Stimulated activated naive CD8-positive, alpha-beta T cell treated with anti-CD3 and anti-CD28 coated beads, Interleukin-15, amount 100 ng/mL, for 72 hours (primary cell): ENCODE measurements around the gene COMP.
"Not testable (repeated sequence)": the region's sequence is repeated elsewhere in the genome, so short reads cannot be mapped to it uniquely, and the experiment has no call there.

Source experiments
- ATAC-seq: fragments of 150-1000 bp; cut with Tn5 transposase; 2 replicates; pipeline ENCODE4 v1.10.0; 2021; ENCODE audit warnings: mild to moderate bottlenecking, moderate library complexity
- DNase-seq, 2 donors: peaks; one replicate each; pipeline ENCODE4 v3.0.0; 2021 to 2022
- H3K27ac Mint-ChIP-seq, 2 donors: one replicate each; pipeline ENCODE4 v1.8.0; 2022; ENCODE audit warnings: mild to moderate bottlenecking in 2 of 2, mixed read lengths in 2 of 2, moderate library complexity in 2 of 2
- H3K27me3 Mint-ChIP-seq: one replicate; pipeline ENCODE4 v1.8.0; 2022; ENCODE audit warnings: mixed read lengths
- H3K4me1 Mint-ChIP-seq: one replicate; pipeline ENCODE4 v1.8.0; 2022; ENCODE audit warnings: mild to moderate bottlenecking, mixed read lengths
- H3K4me3 Mint-ChIP-seq, 2 donors: one replicate each; pipeline ENCODE4 v1.8.0; 2022; ENCODE audit warnings: mild to moderate bottlenecking in 2 of 2, mixed read lengths in 2 of 2, moderate library complexity in 1 of 2
- H3K9me3 Mint-ChIP-seq, 2 donors: one replicate each; pipeline ENCODE4 v1.8.0; 2022; ENCODE audit warnings: mixed read lengths in 2 of 2

The COMP gene

DNA sequence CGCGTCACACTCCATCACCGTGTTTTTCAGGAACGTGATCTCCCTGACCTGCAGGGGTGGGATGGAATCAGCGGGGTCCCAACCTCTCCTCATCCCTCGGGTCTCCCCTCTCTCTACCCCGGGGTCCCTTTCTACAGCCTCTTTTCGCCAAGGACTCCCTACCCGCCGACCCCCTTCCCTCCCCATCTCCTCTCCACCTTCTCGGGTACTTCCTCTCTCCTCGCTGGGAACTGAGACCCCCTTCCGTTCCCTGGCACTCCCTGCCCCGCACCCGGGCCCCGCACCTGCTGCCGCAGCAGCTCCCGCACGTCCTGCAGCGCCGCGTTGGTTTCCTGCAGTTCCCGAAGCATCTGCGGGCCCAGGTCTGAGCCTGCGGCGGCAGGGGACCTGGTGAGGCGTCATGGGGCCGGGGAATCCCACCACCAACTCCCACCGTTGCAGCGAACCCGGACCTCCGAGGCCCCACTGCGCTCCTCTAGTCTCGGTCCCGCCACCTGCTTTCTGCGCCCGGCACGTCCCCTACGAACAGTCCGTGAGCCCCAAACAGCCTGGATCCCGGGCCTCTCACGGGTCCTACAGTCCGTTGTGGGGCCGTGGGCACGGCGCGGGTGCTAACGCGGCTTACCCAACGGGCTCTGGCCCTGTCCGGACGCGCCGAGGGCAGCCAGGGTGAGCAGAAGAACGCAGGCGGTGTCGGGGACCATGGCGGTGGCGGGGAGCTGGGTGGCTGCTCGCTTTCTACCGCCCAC, at the start of gene COMP:
COMP (minus strand) TSS at position 740 of the 749 bp plus-strand sequence; CDS start at position 704, 36 bp downstream.
- H3K9me3 Mint-ChIP-seq = no peaks in the 10 kb centered on the region
- H3K27me3 Mint-ChIP-seq = peaks cover 95% of the 10 kb centered on the region
- no peak within 1 kb of the TSS for H3K27ac Mint-ChIP-seq
- H3K4me1 Mint-ChIP-seq = peaks cover 49% of the 10 kb centered on the region
- DNase-seq = no peak
- peak within 1 kb of the TSS; percentile 72 to 81 for H3K4me3 Mint-ChIP-seq
- ATAC-seq = no peak

DNA sequence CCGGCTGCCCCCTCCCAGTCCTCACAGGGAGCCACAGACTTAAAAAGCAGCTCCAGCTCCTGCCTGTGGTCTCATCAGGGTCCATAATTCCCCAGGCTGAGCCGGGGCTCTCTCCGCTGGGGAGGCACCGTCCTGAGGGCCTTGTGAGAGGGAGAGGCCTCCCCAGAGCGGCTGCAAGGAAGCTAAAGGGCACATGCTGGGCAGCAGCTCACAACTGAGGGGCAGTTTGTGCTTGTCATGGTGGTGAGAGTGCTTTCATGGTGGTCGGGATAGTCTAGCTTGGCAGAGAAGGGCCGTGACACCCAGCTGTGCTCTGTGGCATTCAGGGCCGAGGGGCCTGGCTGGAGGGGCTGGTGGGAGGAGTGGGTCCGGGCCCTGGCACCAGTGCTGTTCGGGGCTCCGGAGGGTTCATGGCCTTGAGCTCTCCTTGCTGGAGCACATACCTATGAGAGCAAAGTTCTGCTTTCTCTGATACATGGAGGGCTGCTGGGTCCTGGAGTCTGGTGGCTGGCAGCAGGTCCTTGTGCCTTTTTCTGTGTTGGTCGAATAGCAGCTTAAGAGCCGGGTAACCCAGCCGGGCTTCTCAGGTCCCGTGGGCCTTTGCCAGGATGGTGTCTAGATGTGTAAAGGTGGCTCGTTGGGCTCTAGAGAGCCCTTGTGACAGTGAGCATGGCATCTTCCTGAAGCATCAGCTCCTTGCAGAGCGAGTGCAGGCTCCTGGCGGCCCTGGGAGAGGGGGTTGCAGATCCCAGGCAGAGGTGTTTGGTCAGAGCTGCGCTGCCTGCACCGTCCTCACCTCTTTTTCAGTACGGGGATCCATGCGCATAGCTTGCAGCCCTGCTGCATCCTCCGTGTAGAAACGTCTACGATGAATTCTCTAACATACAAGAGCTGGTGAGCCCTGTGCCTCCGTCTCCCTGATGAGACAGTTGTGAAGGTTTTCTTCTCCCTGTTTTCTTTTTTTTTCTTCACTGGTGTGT, 49.5 kb upstream of the COMP start:
- Mint-ChIP-seq H3K27ac (no peak overlapping the region), H3K4me1 (peaks cover 99% of the 10 kb centered on the region), H3K4me3 (peak overlapping the region; percentile 16 to 51), H3K27me3 (no peaks in the 10 kb centered on the region), H3K9me3 (no peaks in the 10 kb centered on the region)
- ATAC-seq (no peak), DNase-seq (no peak)

DNA sequence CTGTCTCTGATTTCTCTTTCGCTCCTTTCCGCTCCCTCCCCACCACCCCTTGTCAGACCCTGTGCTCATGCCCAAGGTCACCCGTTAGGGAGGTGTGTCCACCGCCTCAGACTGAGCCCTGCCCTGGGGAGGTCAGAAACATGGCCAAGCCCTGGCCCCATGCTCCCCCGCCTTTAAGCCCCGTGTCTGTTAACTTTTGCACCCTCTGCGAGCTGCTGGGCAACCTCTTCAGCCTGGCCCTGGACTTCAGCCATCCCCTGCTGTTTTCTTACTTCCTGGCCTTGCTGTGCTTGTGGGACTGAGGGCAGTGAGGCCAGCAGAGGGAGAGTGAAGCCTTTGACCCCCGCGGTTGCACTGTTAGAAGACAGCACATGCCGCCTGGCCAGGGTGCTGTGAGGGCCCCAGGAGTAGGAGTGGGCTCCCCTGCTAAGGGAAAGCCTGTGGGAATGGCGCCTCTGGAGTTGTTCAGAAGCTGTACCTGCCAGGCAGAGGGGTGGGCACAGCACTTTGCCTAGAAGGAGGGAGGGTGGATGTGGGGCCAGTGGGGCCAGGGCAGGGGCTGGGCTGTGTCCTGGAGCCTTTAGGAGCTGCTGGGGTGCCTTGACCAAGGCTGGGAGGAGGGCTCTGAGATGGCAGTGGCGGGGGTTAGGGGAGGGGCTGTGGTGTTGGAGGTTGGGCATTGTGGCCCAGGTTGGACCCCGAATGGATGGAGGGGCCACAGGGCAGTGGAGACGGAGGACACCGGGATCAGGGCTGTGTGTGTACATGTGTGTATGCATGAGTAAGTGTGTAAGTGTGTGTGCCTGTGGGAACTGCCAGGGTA, 48.6 kb upstream of the COMP start:
- peak overlapping the region; percentile 66 to 71 for H3K27ac Mint-ChIP-seq
- H3K4me1 Mint-ChIP-seq = peaks cover 99% of the 10 kb centered on the region
- H3K9me3 Mint-ChIP-seq = no peaks in the 10 kb centered on the region
- DNase-seq (no peak), ATAC-seq (no peak)
- no peaks in the 10 kb centered on the region for H3K27me3 Mint-ChIP-seq
- peak overlapping the region in 1 of 2 donors; percentile 51 for H3K4me3 Mint-ChIP-seq

DNA sequence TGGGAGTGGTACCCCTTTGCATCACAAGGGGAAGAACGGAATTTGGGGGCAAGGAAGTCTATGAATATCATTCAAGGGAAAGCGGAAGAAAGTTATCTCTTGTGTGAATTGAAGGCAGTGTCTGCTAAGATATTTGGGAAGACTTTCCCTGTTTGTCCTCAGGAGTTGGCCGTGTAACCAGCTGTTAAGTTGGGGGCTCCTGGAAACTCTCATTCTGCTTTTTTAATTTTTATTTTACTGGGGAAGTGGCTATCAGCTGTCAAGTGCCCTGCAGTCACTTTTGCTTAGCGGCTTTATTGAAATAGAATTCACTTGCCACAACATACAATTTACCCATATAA, 43.5 kb upstream of the COMP start:
- Mint-ChIP-seq H3K27me3 (no peaks in the 10 kb centered on the region), H3K4me1 (peaks cover 77% of the 10 kb centered on the region), H3K4me3 (peak overlapping the region; percentile 94 to 96), H3K27ac (peak overlapping the region in 1 of 2 donors; percentile 77), H3K9me3 (no peaks in the 10 kb centered on the region)
- DNase-seq (no peak), ATAC-seq (no peak)

DNA sequence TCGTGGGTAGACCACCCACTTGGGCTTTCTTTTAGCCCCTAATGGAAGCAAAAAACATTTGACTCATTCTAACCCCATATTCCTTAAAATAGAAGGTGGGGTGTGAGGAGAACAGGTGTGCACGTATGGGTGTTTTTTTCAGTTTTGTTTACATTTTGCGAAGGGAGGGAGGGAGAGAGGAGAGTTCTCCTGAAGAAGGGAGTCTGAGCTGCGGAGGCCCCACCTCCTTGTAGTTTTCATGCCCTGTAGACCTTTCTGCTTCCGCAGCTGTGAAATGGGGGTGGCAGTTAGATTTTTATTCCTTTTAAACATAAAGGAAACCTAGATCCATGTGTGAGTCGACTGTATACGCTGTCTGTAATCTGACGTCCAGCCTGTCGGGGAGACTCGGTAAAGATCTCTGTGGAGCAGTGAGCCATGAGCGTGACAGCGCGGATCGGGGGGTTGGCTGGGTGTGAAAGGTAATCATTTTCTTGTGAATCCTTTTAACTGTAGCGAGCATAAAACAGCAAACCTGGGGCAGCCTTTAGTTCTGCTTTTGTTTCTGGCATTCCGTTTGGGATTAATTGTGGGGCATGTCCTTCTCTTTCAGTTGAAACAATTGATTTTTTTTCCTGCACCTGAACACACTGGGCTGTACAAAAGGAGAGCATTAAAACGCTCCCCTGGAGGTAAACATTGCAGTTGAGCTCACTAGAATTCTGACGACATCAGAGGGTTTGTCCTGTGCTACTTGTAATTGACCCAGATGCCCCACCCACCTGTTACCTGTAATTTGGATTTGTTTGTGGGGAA, 42.9 kb upstream of the COMP start:
- no peak for ATAC-seq
- peak overlapping the region; percentile 94 to 96 for H3K4me3 Mint-ChIP-seq

DNA sequence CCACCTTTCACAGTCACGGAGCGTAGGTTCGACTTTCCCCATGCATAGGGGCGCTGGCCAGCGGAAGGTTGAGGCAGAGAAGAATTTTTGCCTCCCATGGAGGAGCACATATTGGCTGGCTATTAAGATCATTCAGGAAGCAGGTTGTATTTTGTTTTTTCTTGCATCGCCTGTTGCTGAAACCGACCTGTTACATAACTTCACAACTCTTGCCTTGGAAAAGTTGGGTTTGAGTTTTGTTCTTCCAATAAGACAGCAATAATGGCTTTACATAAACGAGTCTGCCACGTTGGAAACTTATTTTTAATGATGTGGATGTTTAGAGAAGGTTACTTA, 42.0 kb upstream of the COMP start:
- DNase-seq (no peak), ATAC-seq (peak; percentile 1)
- no peaks in the 10 kb centered on the region for H3K27me3 Mint-ChIP-seq
- no peaks in the 10 kb centered on the region for H3K9me3 Mint-ChIP-seq
- H3K4me3 Mint-ChIP-seq = peak overlapping the region; percentile 94 to 96
- peaks cover 62% of the 10 kb centered on the region for H3K4me1 Mint-ChIP-seq
- H3K27ac Mint-ChIP-seq = peak overlapping the region; percentile 98 to 99

More for the DNA sequence above, 42.9 kb upstream of the COMP start:
- Mint-ChIP-seq H3K27ac (peak overlapping the region; percentile 62 to 98), H3K4me1 (peaks cover 71% of the 10 kb centered on the region), H3K27me3 (no peaks in the 10 kb centered on the region), H3K9me3 (no peaks in the 10 kb centered on the region)
- no peak for DNase-seq

DNA sequence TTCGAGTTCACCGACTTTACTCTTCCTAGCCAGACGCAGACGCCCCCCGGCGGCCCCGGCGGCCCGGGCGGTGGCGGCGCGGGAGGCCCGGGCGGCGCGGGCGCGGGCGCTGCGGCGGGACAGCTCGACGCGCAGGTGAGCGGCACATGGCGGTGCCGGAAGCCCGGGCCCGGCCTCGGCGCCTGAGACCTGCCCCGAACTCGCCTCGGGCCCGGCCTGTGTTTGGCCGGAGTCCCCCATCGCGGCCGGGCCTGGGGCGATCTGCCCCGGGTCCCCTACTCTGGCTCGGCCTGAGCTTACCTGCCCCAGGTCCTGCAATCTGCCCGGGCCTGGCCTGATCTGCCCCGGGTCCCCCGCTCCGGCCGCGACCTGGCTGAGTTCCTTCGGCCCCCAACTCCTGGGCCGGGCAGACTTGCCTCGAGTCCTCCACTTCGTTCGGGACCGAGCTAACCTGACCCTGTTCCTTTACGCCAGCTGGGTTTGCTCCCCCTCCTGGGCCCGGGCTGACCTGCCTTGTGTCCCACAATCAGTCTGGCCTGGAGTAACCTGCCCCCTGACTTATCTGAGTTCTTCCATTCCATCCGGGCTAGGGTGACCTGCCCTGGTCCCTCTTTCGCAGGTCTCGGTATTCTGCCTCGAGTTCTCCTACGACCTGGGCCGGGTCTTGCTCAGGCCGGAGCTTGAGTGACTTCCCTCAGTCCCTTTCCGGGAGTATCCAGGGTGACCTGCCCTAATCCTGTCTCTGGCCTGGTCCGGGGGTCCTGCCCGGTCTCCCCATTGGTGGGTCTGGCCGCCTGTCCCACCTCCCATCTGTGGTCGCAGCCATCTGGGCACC, 41.4 kb upstream of the COMP start:
- Mint-ChIP-seq H3K9me3 (peaks cover 3% of the 10 kb centered on the region in 2 donors), H3K4me1 (peaks cover 56% of the 10 kb centered on the region)
- peak; percentile 45 to 54 for DNase-seq

DNA sequence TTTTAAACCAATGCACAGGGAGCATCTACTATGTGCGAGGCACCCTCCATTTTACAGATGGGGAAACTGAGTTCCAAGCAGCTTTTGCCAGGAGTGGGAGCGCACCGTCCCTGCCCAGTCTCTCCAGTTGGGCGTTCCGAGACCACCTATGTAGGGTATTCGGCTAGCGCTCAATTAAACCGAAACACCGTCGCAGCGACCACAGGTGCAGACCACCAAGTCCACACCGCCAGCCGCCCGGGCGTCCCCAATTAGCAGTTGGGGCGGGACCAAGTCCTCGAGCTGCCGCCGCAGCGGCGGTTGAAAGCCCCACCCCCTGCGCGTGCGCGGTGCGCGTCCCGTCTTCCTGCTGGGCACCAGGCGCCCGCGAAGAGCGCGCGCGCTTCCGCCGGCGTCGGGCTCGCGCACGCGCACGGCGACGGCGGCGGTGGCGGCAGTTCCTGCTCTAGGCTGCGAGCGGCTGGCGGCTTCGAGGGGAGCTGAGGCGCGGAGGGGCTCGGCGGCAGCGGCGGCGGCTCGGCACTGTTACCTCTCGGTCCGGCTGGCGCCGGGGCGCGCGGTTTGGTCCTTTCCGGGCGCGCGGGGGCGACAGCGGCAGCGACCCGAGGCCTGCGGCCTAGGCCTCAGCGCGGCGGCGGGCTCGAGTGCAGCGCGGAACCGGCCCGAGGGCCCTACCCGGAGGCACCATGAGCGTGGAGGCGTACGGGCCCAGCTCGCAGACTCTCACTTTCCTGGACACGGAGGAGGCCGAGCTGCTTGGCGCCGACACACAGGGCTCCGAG, 40.6 kb upstream of the COMP start, which contains the start of gene UPF1:
UPF1 (plus strand) TSS at position 436 of the 782 bp plus-strand sequence; CDS start at position 687, 251 bp downstream.
- ATAC-seq = peak; percentile 90
- H3K4me3 Mint-ChIP-seq = peak within 1 kb of the TSS; percentile 94 to 96
- peak; percentile 95 to 97 for DNase-seq
- H3K27ac Mint-ChIP-seq = peak within 1 kb of the TSS; percentile 98 to 99
- H3K9me3 Mint-ChIP-seq = peaks cover 8 to 9% of the 10 kb centered on the region in 2 donors
- peaks cover 48% of the 10 kb centered on the region for H3K4me1 Mint-ChIP-seq
- peaks cover 10% of the 10 kb centered on the region for H3K27me3 Mint-ChIP-seq

More for the DNA sequence above, 41.4 kb upstream of the COMP start:
- ATAC-seq = peak; percentile 63
- Mint-ChIP-seq H3K27ac (peak overlapping the region; percentile 98 to 99), H3K4me3 (peak overlapping the region; percentile 94 to 96), H3K27me3 (peaks cover 5% of the 10 kb centered on the region)

DNA sequence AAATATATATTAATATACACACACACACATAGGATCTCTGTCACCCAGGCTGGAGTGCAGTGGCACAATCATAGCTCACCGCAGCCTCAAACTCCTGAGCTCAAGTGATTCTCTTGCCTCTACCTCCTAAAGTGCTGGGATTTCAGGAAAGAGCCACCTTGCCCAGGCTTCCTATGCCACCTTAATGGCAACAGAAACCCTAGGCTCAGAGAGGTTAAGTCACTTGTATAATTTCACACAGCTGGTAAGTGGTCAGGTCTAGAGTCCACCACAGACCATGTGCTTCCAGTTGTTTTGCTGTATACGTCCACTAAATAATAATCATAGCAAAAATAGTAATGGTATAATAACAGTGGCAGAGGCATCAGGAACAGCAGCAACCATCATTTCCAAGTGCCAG, 39.4 kb upstream of the COMP start:
- Mint-ChIP-seq H3K27me3 (peaks cover 10% of the 10 kb centered on the region), H3K4me3 (no peak overlapping the region), H3K27ac (no peak overlapping the region), H3K9me3 (peaks cover 8 to 9% of the 10 kb centered on the region in 2 donors), H3K4me1 (peaks cover 35% of the 10 kb centered on the region)
- DNase-seq = no peak
- no peak for ATAC-seq

DNA sequence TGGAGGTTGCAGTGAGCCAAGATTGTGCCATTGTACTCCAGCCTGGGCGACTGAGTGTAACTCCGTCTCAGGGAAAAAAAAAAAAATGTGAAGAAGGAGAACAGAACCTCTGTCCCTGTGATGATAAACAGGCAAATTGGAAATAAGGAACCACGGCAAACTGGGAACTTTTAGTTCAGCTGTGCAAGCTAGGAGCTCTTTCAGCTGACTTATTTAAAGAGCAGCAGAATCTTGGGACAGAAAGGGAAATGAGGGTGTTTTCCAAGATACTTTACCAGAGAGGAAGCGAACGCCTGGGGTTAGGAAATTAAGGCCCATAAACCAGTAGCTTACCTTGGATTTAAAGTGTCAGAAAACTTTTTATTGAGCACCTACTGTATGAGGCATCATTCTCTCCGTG, 37.7 kb upstream of the COMP start:
- Mint-ChIP-seq H3K9me3 (peaks cover 8 to 9% of the 10 kb centered on the region in 2 donors), H3K27ac (no peak overlapping the region), H3K4me1 (peaks cover 18% of the 10 kb centered on the region), H3K27me3 (peaks cover 10% of the 10 kb centered on the region), H3K4me3 (no peak overlapping the region)
- DNase-seq = no peak
- no peak for ATAC-seq

DNA sequence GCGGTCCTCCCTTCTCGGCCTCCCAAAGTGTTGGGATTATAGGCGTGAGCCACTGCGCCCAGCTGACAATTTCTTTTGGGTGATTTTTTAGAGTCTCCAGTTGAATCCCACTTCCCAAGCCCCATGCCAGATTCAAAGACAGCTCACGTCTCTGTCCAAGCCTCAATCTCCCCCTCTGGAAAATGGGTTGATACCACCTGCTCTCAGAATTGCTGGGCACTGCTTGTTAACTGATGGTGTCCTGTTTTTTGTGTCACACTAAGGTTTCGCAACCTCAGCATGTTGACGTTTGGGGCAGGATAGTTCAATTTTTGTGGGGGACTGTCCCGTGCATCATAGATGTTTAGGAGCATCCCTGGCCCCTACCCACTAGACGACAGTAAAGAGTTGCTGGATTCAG, 26.5 kb upstream of the COMP start:
- H3K27ac Mint-ChIP-seq = no peak overlapping the region
- H3K4me1 Mint-ChIP-seq = no peaks in the 10 kb centered on the region
- ATAC-seq (no peak), DNase-seq (no peak)
- no peaks in the 10 kb centered on the region for H3K9me3 Mint-ChIP-seq
- no peaks in the 10 kb centered on the region for H3K27me3 Mint-ChIP-seq
- no peak overlapping the region for H3K4me3 Mint-ChIP-seq

DNA sequence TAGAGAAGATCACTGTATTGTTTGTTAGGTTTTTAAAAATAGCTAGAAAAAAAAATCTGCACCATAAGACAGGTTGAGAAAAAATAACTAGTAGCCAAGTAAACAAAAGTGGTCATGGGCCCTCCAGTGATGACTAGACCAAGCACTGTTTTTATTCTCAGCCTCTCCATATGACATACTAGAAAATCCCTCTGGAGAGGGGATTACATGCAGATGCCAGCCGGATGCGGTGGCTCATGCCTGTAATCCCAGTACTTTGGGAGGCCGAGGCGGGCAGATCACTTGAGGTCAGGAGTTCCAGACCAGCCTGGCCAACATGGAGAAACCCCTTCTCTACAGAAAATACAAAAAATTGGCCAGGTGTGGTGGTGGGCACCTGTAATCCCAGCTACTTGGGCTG, 25.5 kb upstream of the COMP start:
- not testable (repeated sequence) for ATAC-seq, H3K4me3 Mint-ChIP-seq

DNA sequence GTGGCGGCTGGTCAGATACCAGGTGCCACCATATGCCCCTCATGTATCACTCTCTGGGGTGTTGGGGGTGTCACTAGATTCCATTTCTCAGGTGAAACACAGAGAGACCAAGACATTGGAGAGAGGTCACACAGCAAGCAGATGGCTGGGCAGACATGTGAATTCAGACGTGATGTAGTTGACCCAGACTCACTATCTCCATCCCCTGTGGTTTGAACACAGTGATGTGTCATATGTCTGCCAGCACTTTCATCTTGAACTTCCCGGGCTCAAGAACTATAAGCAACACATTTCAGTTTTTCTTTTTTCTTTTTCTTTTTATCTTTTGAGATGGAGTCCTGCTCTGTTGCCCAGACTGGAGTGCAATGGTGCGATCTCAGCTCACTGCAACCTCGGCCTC, 24.6 kb upstream of the COMP start:
- H3K27ac Mint-ChIP-seq = no peak overlapping the region
- H3K4me1 Mint-ChIP-seq = no peaks in the 10 kb centered on the region
- no peak for ATAC-seq
- no peak overlapping the region for H3K4me3 Mint-ChIP-seq
- DNase-seq = no peak
- H3K27me3 Mint-ChIP-seq = peaks cover 8% of the 10 kb centered on the region
- no peaks in the 10 kb centered on the region for H3K9me3 Mint-ChIP-seq

More for the DNA sequence above, 25.5 kb upstream of the COMP start:
- not testable (repeated sequence) for DNase-seq, H3K27ac Mint-ChIP-seq, H3K9me3 Mint-ChIP-seq, H3K4me1 Mint-ChIP-seq, H3K27me3 Mint-ChIP-seq
